Cortex of kidney (tissue), 1 donor: Measurements from ENCODE around the gene UBXN10.

Source experiments
- DNase-seq: peaks from one replicate; lab custom pipeline; 2025; lab: John Stamatoyannopoulos, UW

The UBXN10 gene

GRCh38 chr1:20151906-20152598 is 33.8 kb upstream of the UBXN10 start:
- no peak for DNase-seq

- DNase-seq: no peak
These were observed 33.3 kb upstream of the UBXN10 start for GRCh38 chr1:20152599-20152930.

GRCh38 chr1:20153000-20153418 is 32.9 kb upstream of the UBXN10 start:
- no peak for DNase-seq

- no peak for DNase-seq
These were observed 31.5 kb upstream of the UBXN10 start for GRCh38 chr1:20154301-20154831.

GRCh38 chr1:20158358-20159070 is 27.4 kb upstream of the UBXN10 start:
- DNase-seq: no peak

- DNase-seq: no peak
These were observed 25.9 kb upstream of the UBXN10 start for GRCh38 chr1:20160034-20160433.

GRCh38 chr1:20164694-20165202 is 21.1 kb upstream of the UBXN10 start:
- DNase-seq: no peak

- no peak for DNase-seq
These were observed 20.4 kb upstream of the UBXN10 start for GRCh38 chr1:20165522-20165951.

- no peak for DNase-seq
These were observed 19.8 kb upstream of the UBXN10 start for GRCh38 chr1:20166051-20166450.

GRCh38 chr1:20167126-20167525 is 18.8 kb upstream of the UBXN10 start:
- DNase-seq: no peak

- DNase-seq: no peak
These were observed 17.1 kb upstream of the UBXN10 start for GRCh38 chr1:20168564-20169491.

GRCh38 chr1:20169932-20170331 is 16.0 kb upstream of the UBXN10 start:
- no peak for DNase-seq

- DNase-seq: no peak
These were observed 13.8 kb upstream of the UBXN10 start for GRCh38 chr1:20172033-20172590.

GRCh38 chr1:20174937-20175666 is 10.8 kb upstream of the UBXN10 start:
- DNase-seq: no peak

GRCh38 chr1:20178634-20179370 is 7.1 kb upstream of the UBXN10 start:
- no peak for DNase-seq

GRCh38 chr1:20179371-20180128 is 6.3 kb upstream of the UBXN10 start:
- DNase-seq: no peak

GRCh38 chr1:20180129-20180843 is 5.6 kb upstream of the UBXN10 start:
- DNase-seq: no peak

GRCh38 chr1:20180844-20181207 is 5.1 kb upstream of the UBXN10 start:
- no peak for DNase-seq

- no peak for DNase-seq
These were observed 3.5 kb upstream of the UBXN10 start for GRCh38 chr1:20182415-20182814.
